ENCODE measurements around the gene PCDH15.

Gene PCDH15

DNA sequence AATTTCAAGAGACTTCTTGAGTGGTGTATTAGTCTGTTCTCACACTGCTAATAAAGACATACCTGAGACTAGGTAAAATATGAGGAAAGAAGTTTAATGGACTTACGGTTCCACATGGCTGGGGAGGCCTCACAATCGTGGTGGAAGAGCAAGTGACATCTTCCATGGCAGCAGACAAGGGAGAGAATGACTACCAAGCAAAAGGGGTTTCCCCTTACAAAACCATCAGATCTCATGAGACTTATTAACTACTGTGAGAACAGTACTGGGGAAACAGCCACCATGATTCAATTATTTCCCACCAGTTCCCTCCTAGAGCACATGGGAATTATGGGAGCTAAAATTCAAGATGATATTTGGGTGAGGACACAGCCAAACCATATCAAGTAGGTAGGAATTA, 150.5 kb downstream of the PCDH15 start:
- TF ChIP-seq, protein P1, sequence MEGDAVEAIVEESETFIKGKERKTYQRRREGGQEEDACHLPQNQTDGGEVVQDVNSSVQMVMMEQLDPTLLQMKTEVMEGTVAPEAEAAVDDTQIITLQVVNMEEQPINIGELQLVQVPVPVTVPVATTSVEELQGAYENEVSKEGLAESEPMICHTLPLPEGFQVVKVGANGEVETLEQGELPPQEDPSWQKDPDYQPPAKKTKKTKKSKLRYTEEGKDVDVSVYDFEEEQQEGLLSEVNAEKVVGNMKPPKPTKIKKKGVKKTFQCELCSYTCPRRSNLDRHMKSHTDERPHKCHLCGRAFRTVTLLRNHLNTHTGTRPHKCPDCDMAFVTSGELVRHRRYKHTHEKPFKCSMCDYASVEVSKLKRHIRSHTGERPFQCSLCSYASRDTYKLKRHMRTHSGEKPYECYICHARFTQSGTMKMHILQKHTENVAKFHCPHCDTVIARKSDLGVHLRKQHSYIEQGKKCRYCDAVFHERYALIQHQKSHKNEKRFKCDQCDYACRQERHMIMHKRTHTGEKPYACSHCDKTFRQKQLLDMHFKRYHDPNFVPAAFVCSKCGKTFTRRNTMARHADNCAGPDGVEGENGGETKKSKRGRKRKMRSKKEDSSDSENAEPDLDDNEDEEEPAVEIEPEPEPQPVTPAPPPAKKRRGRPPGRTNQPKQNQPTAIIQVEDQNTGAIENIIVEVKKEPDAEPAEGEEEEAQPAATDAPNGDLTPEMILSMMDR (conservative IDR thresholded peaks at IDR 0.05; ENCODE audit: low read depth, low read length), result no peak
- no peak overlapping the region for H3K4me3 ChIP-seq (ENCODE audit: low read depth, low read length)
- DNase-seq (ENCODE audit: low read depth), result no peak

DNA sequence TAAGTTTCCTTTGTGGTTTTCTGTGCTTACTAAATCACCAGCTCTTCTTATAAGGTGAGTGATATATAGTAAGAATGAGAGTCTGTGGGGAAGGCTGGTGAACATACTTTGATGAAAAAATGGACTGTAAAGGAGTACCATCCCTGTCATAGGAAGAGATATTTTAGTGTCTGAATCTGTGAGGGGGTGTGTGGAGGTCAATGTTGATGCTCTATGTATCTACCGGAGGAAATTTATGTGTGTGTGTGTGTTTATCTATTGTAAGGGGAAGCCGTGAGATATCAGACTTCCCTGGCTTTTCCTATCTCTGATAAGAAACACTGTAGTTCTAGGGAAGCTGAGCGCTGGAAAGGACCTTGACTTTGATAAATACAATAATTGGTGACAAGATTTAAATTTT, 179.0 kb downstream of the PCDH15 start:
- TF ChIP-seq, protein P1 (conservative IDR thresholded peaks at IDR 0.05; ENCODE audit: low read depth, low read length), result no peak
- DNase-seq (ENCODE audit: low read depth), result no peak
- H3K4me3 ChIP-seq (ENCODE audit: low read depth, low read length), result no peak overlapping the region

DNA sequence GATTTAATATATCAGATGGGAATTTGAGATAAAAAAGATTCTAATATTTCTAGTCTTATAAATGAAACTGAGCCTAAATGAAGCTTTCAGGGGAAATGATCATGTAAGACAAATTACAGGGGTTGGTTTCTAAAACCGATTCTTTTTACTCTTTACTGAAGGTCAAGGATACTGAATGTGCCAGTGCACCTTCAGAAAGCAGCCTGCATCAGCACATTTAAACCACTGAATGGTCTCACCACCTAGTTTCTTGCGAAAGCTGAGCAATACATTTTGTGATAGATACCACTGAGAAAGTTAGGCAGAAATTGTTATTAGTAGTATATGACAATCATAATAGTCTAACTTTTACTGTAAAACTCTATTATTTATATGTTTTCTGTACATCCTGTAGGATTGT, 180.7 kb downstream of the PCDH15 start:
- DNase-seq (ENCODE audit: low read depth), result no peak
- TF ChIP-seq, protein P1 (conservative IDR thresholded peaks at IDR 0.05; ENCODE audit: low read depth, low read length), result no peak
- H3K4me3 ChIP-seq (ENCODE audit: low read depth, low read length), result no peak overlapping the region

DNA sequence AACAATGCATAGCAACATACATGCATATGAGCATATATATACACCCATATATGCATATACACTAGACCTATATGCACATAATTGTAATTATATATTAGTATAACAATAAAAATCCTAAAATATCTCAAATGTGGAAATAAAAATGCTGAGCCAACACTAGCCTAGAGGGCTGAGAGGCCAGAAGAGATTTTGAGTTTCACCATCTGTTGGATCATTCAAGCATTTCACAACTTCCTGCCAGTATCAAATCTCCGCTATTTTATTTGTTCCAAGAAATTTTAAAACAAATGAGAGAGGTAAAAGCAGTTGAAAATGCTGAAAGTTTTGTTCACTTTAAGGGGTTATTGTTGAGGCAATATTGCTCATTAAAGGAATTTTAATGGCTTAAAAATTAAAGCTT, 187.0 kb downstream of the PCDH15 start:
- TF ChIP-seq, protein P1 (conservative IDR thresholded peaks at IDR 0.05; ENCODE audit: low read depth, low read length), result no peak
- DNase-seq (ENCODE audit: low read depth), result peak; percentile 18
- no peak overlapping the region for H3K4me3 ChIP-seq (ENCODE audit: low read depth, low read length)

DNA sequence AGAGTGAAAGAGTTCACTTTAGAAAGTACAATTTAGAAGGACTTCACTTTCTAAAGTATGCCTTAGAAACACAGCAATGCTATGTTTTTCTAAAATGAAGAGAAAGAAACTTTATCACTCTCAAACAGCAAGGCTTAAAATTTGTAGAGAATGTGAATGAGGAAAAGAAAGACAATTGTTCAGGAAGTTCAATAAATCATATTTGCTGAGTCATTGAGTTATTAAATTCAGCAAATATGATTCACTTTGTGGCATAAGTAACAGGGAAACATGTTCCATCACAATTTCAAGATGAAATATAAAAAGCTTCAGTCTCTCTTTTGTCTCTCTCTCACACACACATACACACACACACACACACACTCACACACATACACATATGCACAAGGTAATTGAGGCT, 187.9 kb downstream of the PCDH15 start:
- TF ChIP-seq, protein P1 (conservative IDR thresholded peaks at IDR 0.05; ENCODE audit: low read depth, low read length), result no peak
- DNase-seq (ENCODE audit: low read depth), result peak; percentile 5
- no peak overlapping the region for H3K4me3 ChIP-seq (ENCODE audit: low read depth, low read length)

DNA sequence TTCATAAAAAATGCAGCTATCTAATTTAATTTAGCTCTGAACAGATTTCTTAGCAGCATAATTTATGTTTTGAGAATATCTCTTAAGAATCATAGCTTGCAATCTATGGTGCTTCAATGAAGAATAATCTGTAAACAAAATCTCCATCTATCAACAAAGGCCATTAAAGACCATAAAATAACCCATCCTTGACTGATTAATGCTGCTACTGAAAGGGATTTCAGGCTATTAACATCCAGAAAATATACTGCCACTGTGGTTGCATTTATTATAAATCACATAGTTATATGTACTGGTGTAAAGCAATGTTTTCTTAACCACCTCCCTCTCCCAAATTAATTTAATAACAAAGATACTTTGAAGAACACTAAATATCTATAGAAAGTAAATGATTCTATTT, 191.6 kb downstream of the PCDH15 start:
- no peak for DNase-seq (ENCODE audit: low read depth)
- H3K4me3 ChIP-seq (ENCODE audit: low read depth, low read length), result no peak overlapping the region
- TF ChIP-seq, protein P1 (conservative IDR thresholded peaks at IDR 0.05; ENCODE audit: low read depth, low read length), result no peak

DNA sequence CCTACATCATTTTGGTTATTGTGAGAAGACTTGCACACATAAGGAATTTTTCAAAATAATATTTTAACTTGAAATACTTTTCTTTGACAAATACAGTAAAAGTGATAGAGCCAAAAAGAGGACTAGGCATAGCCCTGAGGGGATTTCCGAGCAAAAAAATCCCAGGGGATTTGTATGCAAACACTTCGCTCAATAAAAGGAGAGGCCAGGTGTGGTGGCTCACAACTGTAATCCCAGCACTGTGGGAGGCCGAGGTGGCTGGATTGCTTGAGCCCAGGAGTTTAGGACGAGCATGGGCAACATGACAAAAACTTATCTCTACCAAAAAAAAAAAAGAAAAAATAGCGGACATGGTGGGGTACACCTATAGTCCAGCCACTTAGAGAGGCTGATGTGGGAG, 193.0 kb downstream of the PCDH15 start:
- TF ChIP-seq, protein P1 (conservative IDR thresholded peaks at IDR 0.05; ENCODE audit: low read depth, low read length), result no peak
- no peak overlapping the region for H3K4me3 ChIP-seq (ENCODE audit: low read depth, low read length)
- no peak for DNase-seq (ENCODE audit: low read depth)
